HEK293T (cell line): ENCODE measurements around the gene JAG1.

Experiments
- ARNT ChIP-seq: fragments of 450-650 bp; IDR thresholded peaks from 2 replicates; pipeline ENCODE4 v1.6.1; 2017; ENCODE audit warnings: mild to moderate bottlenecking
- BHLHE40 ChIP-seq: fragments of 450-650 bp; IDR thresholded peaks from 2 replicates; pipeline ENCODE4 v1.6.1; 2016; ENCODE audit warnings: mild to moderate bottlenecking, moderate library complexity, borderline replicate concordance
- FOXA1 ChIP-seq: fragments of 450-650 bp; IDR thresholded peaks from 2 replicates; pipeline ENCODE4 v1.6.1; 2016; ENCODE audit warnings: mild to moderate bottlenecking
- FOXK2 ChIP-seq: fragments of 450-650 bp; IDR thresholded peaks from 2 replicates; pipeline ENCODE4 v1.6.1; 2016; ENCODE audit warnings: mild to moderate bottlenecking
- FOXM1 ChIP-seq: fragments of 450-650 bp; IDR thresholded peaks from 2 replicates; pipeline ENCODE4 v1.6.1; 2017; ENCODE audit warnings: mild to moderate bottlenecking, borderline replicate concordance
- HDGF ChIP-seq: fragments of 450-650 bp; IDR thresholded peaks from 2 replicates; pipeline ENCODE4 v1.6.1; 2017; ENCODE audit warnings: antibody characterized with exemption, borderline replicate concordance
- LEF1 ChIP-seq: fragments of 450-650 bp; IDR thresholded peaks from 2 replicates; pipeline ENCODE4 v1.6.1; 2017; ENCODE audit warnings: mild to moderate bottlenecking, borderline replicate concordance
- SP1 ChIP-seq: fragments of 450-650 bp; IDR thresholded peaks from 2 replicates; pipeline ENCODE4 v1.6.1; 2017
- SUZ12 ChIP-seq: fragments of 450-650 bp; IDR thresholded peaks from 2 replicates; pipeline ENCODE4 v1.6.1; 2016; ENCODE audit warnings: mild to moderate bottlenecking

- no peak for TF ChIP-seq FOXK2
- TF ChIP-seq FOXA1, result no peak
- no peak for TF ChIP-seq ARNT
- TF ChIP-seq LEF1, result no peak
- no peak for TF ChIP-seq SUZ12
- no peak for TF ChIP-seq FOXM1
- TF ChIP-seq BHLHE40, result no peak
- TF ChIP-seq SP1, result no peak
- TF ChIP-seq HDGF, result no peak
Measured at GRCh38 chr20:10603971-10604864, 69.6 kb downstream of the JAG1 start.
